Endodermal cell (in vitro differentiated cells): ENCODE measurements around the gene MTCH2. TPM values are rescaled to one million over a fixed set of nuclear protein-coding genes. Genes with fewer than 3 reads are reported as not detected.

Experiments
- DNase-seq: peaks from one replicate; pipeline ENCODE4 v3.0.0-alpha.2; 2017
- H3K27ac ChIP-seq: 2 replicates; pipeline ENCODE4 v1.5.1; 2013; ENCODE audit warnings: mild to moderate bottlenecking, low read depth, low read length, moderate library complexity
- H3K27me3 ChIP-seq: 2 replicates; pipeline ENCODE4 v1.6.1; 2013; ENCODE audit warnings: mild to moderate bottlenecking, low read length, moderate library complexity; ENCODE audit not compliant: insufficient read depth, control insufficient read depth, poor library complexity, severe bottlenecking
- H3K36me3 ChIP-seq: 2 replicates; pipeline ENCODE4 v1.7.0; 2013; ENCODE audit warnings: mild to moderate bottlenecking, low read length, moderate library complexity; ENCODE audit not compliant: control insufficient read depth, insufficient read depth
- H3K4me1 ChIP-seq: one replicate; pipeline ENCODE4 v1.7.0; 2013; ENCODE audit warnings: low read length; ENCODE audit not compliant: control insufficient read depth, insufficient read depth
- H3K4me3 ChIP-seq: 2 replicates; pipeline ENCODE4 v1.5.1; 2013; ENCODE audit warnings: mild to moderate bottlenecking, low read length, moderate library complexity
- H3K9ac ChIP-seq: 2 replicates; pipeline ENCODE4 v1.6.1; 2013; ENCODE audit warnings: mild to moderate bottlenecking, low read length, moderate library complexity; ENCODE audit not compliant: poor library complexity, severe bottlenecking; ENCODE audit errors: extremely low read depth
- H3K9me3 ChIP-seq: 2 replicates; pipeline ENCODE4 v1.6.1; 2013; ENCODE audit warnings: mild to moderate bottlenecking, low read length, moderate library complexity; ENCODE audit not compliant: control insufficient read depth
- H3K27ac Mint-ChIP-seq: 2 replicates; pipeline ENCODE4 v1.8.0; 2020; ENCODE audit warnings: mixed read lengths
- H3K27me3 Mint-ChIP-seq: 2 replicates; pipeline ENCODE4 v1.8.0; 2021; ENCODE audit warnings: mild to moderate bottlenecking, mixed read lengths; ENCODE audit not compliant: insufficient read depth
- H3K36me3 Mint-ChIP-seq: 2 replicates; pipeline ENCODE4 v1.8.0; 2020; ENCODE audit warnings: low read depth, mixed read lengths
- H3K4me1 Mint-ChIP-seq: 2 replicates; pipeline ENCODE4 v1.8.0; 2020; ENCODE audit warnings: mixed read lengths
- H3K4me3 Mint-ChIP-seq: 2 replicates; pipeline ENCODE4 v1.8.0; 2020; ENCODE audit warnings: mild to moderate bottlenecking, moderate library complexity, mixed read lengths
- H3K9me3 Mint-ChIP-seq: 2 replicates; pipeline ENCODE4 v1.8.0; 2020; ENCODE audit warnings: mild to moderate bottlenecking, mixed read lengths
- CTCF ChIP-seq: fragments of 200-600 bp; sonication (generic); conservative IDR thresholded peaks from 2 replicates; pipeline ENCODE4 v1.5.0; 2021; ENCODE audit warnings: antibody characterized with exemption, mild to moderate bottlenecking
- WGBS, 2 experiments: methylation state at CpG; one replicate each; pipeline versions ENCODE4 v1.1.5 to v1.1.7; 2013; ENCODE audit warnings: missing lambda C conversion rate in 2 of 2, mixed read lengths in 1 of 2; ENCODE audit not compliant: insufficient coverage in 1 of 2, insufficient read length in 1 of 2; 5-methylcytosine and 5-hydroxymethylcytosine counted together
- total RNA-seq, 2 donors: library from RNA; stranded (reverse); fragmentation: NEBNext Ultra II Directional in 1 of 2; extraction: Animal tissue kit (Norgen Biotek cat#: 25700) in 1 of 2; gene quantifications; 2 replicates in 1 of 2; 3 replicates in 1 of 2; pipeline ENCODE4 v1.2.1, GENCODE V29; 2021

The MTCH2 gene
- total RNA-seq, 2 donors from 2014 or later = 123 to 147 TPM

DNA sequence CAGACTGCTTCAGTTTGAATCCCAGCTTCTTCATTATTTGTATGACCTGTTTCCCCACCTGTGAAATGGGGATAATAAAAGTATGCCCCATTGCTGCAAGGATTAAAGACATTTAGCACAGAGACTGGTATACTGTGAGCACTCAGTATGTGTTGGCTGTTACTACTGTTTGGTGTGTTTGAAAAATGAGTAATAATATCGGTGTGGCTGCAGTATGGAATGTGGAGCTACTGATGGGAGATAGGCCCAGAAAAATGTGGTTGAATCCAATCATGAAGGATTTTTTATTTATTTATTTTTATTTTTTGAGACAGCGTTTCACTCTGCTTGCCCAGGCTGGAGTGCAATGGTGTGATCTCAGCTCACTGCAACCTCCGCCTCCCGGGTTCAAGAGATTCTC is 39.1 kb downstream of the MTCH2 start:
- Histone ChIP-seq H3K4me3 (no peak overlapping the region), H3K9ac (no peak overlapping the region), H3K4me1 (peaks cover 12% of the 10 kb centered on the region), H3K27me3 (no peaks in the 10 kb centered on the region), H3K36me3 (no peaks in the 10 kb centered on the region), H3K27ac (no peak overlapping the region), H3K9me3 (no peaks in the 10 kb centered on the region)
- Mint-ChIP-seq H3K4me3 (no peak overlapping the region), H3K36me3 (no peaks in the 10 kb centered on the region), H3K4me1 (peaks cover 27% of the 10 kb centered on the region), H3K27me3 (no peaks in the 10 kb centered on the region), H3K9me3 (no peaks in the 10 kb centered on the region), H3K27ac (no peak overlapping the region)
- 91 to 95% methylated on average over 4 of the region's 4 CpGs for WGBS, 2 experiments
- DNase-seq = no peak
- no peak for TF ChIP-seq CTCF

- 71 to 89% methylated on average over 4 of the region's 4 CpGs for WGBS, 2 experiments
- H3K27ac Mint-ChIP-seq = peak overlapping the region; percentile 87
- H3K4me1 Mint-ChIP-seq = peaks cover 13% of the 10 kb centered on the region
- no peaks in the 10 kb centered on the region for H3K9me3 ChIP-seq
- no peak overlapping the region for H3K4me3 Mint-ChIP-seq
- TF ChIP-seq CTCF = no peak
- no peaks in the 10 kb centered on the region for H3K36me3 Mint-ChIP-seq
- H3K27me3 ChIP-seq = peaks cover 7% of the 10 kb centered on the region
- no peak overlapping the region for H3K4me3 ChIP-seq
- H3K27me3 Mint-ChIP-seq = peaks cover 12% of the 10 kb centered on the region
- no peak for DNase-seq
- H3K36me3 ChIP-seq = no peaks in the 10 kb centered on the region
- no peak overlapping the region for H3K27ac ChIP-seq
- no peaks in the 10 kb centered on the region for H3K9me3 Mint-ChIP-seq
- H3K9ac ChIP-seq = peak overlapping the region; percentile 56
- peaks cover 9% of the 10 kb centered on the region for H3K4me1 ChIP-seq
These were observed 42.5 kb downstream of the MTCH2 start for GRCh38 chr11:47599902-47600301.

DNA sequence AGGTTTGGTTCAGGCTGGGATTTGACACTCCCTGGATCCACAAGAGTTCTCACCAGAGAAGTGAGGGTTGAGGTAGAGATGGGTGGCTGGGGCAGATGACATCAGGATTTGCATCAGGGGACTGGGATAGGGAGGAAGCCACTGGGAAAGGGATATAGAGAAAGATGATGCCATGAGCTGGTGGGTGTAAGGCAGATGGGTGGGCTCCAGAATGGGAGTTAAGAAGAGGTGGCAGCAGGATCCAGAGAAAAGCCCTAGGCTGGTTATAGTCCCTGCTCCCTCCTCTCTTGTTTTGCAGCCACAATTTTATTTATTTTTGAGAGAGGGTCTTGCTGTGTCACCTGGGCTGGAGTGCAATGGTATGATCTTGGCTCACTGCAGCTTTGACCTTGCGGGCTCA is 46.4 kb downstream of the MTCH2 start:
- no peak overlapping the region for H3K4me3 ChIP-seq
- 100% methylated on average over 1 of the region's 1 CpG for WGBS, 2 experiments
- no peaks in the 10 kb centered on the region for H3K36me3 Mint-ChIP-seq
- H3K9me3 ChIP-seq = no peaks in the 10 kb centered on the region
- H3K4me3 Mint-ChIP-seq = no peak overlapping the region
- peaks cover 21% of the 10 kb centered on the region for H3K4me1 Mint-ChIP-seq
- no peak for TF ChIP-seq CTCF
- DNase-seq = no peak
- H3K4me1 ChIP-seq = peaks cover 9% of the 10 kb centered on the region
- H3K9ac ChIP-seq = no peak overlapping the region
- H3K9me3 Mint-ChIP-seq = no peaks in the 10 kb centered on the region
- H3K27ac ChIP-seq = no peak overlapping the region
- peaks cover 47% of the 10 kb centered on the region for H3K27me3 Mint-ChIP-seq
- H3K36me3 ChIP-seq = no peaks in the 10 kb centered on the region
- H3K27me3 ChIP-seq = peaks cover 30% of the 10 kb centered on the region
- H3K27ac Mint-ChIP-seq = no peak overlapping the region
